Iris pigment epithelial cell (primary cell): Measurements from ENCODE around the gene RFPL4A.
A peak's percentile ranks its signal among the peaks of the same experiment; 100 is the strongest.
"Not testable (repeated sequence)": the region's sequence is repeated elsewhere in the genome, so short reads cannot be mapped to it uniquely, and the experiment has no call there.

Source experiments
- DNase-seq: peaks from one replicate; pipeline ENCODE4 v3.0.0-alpha.2; 2011; ENCODE audit warnings: low read depth

Gene RFPL4A

DNA sequence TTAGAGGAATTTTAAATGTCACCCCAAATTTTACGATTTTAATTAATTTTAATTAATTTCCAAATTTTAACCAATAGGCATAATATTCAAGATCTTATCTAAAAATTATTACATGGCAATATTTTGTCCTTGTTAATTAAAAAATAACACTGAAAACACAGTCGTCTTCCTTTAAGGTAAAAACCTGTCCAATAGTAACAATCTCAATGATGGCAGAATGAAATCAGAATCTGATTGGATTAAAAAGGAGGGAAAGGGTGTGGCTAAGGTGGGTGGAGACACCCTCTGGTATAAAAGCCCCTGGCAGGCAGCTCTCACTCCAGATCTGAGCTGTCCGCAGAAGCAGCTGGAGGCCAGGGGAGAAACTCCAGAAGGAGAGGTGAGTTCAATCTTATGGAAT, at the start of gene RFPL4A:
TSS of gene RFPL4A (plus strand) at position 301 of the 400 bp plus-strand sequence. CDS start 2,704 bp downstream, outside the sequence.
- not testable (repeated sequence) for DNase-seq

GRCh38 chr19:55711719-55712118, 47.2 kb upstream of the RFPL4A start:
- no peak for DNase-seq

DNA sequence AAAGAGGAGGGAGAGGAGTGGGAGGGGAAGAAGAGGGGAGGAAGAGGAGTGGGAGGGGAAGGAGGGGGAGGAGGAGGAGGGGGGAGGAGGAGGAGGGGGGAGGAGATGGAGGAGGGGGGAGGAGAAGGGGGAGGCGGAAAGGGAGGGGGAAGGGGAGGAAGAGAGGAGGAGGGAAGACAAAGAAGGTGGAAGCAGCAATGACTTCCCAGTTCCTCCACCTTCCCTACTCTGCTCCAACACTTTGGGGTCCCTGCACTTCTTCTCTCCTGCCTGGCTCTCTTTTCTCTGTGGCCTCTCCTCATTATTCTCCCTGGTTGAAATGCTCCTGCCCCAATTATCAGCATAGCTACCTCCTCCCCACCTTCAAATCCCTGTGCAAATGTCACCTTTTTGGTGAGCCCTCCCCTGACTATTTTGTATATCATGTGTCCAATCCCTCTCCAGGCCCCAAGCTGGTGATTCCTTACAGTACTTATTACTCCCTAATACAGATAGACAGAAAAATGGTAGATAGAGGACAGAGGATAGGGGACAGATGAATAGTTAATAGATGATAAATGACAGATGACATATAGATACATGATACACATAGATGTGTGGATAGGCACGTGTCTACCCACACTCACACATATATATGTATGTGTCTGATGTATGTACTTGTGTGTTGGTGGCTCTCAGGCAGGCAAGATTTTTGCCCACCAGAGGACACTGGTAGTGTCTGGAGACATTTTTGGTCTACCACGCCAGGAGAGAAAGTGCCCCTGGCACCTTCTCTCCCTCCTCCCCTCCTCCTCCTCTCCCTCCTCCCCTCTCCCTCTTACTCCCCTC, 45.9 kb upstream of the RFPL4A start:
- DNase-seq = no peak

- no peak for DNase-seq
Measured at GRCh38 chr19:55716531-55716930, 42.4 kb upstream of the RFPL4A start.

GRCh38 chr19:55717251-55717650, 41.6 kb upstream of the RFPL4A start:
- no peak for DNase-seq

DNA sequence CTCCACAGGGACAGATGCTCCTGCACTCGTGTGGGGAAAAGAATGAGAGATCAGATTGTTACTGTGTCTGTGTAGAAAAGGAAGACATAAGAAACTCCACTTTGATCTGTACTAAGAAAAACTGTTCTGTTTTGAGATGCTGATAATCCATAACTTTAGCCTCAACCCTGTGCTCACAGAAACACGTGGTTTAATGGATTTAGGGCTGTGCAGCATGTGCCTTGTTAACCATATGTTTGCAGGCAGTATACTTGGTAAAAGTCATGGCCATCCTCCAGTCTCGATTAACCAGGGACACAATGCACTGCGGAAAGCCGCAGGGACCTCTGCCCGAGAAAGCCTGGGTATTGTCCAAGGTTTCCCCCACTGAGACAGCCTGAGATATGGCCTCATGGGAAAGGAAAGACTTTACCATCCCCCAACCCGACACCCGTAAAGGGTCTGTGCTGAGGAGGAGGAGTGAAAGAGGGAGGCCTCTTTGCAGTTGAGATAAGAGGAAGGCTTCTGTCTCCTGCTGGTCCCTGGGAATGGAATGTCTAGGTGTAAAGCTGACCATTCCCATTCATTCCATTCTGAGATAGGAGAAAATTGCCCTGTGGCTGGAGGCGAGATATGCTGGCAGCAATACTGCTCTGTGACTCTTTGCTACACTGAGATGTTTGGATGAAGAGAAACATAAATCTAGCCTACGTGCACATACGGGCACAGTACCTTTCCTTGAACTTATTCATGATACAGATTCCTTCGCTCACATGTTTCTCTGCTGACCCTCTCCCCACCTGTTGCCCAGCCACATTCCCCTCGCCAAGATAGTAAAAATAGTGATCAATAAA, 40.8 kb upstream of the RFPL4A start:
- DNase-seq = not testable (repeated sequence)

- no peak for DNase-seq
Measured at GRCh38 chr19:55720214-55720746, 38.6 kb upstream of the RFPL4A start.

DNA sequence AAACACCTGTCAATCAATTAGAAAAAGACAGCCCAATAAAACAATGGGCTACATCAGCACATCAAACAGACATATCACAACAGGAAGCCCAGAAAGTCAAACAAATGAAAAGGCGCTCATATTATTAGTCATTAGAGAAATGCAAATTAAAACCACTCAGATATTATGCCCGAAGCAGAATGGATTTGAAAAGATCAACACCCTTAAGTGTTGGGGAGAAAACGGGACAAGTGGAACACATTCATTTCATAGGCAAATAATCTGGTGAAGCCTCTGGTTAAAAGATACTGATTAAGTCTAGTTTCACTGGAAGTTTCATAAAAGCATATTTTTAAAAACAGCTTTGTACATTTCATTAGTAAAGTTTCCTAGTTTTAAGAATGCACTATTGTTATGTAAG, 38.1 kb upstream of the RFPL4A start:
- DNase-seq = no peak

DNA sequence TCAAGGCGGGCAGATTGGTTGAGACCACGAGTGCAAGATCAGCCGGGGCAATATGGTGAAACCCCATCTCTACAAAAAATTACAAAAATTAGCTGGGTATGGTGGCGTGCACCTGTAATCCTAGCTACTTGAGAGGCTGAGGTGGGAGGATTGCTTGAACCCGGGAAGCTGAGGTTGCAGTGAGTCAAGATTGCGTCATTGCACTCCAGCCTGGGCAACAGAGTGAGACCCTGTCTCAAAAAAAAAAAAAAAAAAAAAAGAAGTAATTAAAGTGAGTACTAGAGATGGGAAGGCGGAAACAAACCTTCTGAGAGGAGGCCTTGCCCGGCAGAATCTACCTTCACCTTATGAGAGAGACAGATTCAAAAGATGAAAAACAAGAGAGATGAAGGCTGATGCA, 35.4 kb upstream of the RFPL4A start:
- DNase-seq = no peak

GRCh38 chr19:55730378-55730777, 28.5 kb upstream of the RFPL4A start:
- DNase-seq = not testable (repeated sequence)

DNA sequence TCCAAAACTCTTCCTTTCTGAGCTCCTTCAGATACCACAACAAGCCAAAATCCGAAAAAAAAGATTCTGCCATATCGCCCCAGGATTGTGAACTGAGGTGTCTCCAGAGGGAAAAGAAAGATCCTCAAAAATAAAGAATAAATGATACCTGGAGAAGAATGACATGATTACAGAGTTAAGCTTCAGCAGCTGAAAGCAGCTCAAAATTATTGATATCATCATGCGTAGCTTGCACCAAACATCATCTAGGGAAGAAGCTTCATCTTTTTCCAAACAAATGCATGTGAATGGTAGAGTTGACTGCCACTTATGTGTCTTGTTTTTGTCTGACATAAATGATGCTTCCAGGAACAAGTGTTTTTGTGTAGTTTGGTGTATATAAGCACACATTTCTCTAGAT, 20.6 kb upstream of the RFPL4A start, which contains the start of gene NLRP9:
TSS of gene NLRP9 (minus strand) at position 101 of the 400 bp plus-strand sequence. CDS start at position 73, 28 bp downstream.
- DNase-seq = no peak

- DNase-seq = no peak
Measured at GRCh38 chr19:55750715-55751114, 8.2 kb upstream of the RFPL4A start.

DNA sequence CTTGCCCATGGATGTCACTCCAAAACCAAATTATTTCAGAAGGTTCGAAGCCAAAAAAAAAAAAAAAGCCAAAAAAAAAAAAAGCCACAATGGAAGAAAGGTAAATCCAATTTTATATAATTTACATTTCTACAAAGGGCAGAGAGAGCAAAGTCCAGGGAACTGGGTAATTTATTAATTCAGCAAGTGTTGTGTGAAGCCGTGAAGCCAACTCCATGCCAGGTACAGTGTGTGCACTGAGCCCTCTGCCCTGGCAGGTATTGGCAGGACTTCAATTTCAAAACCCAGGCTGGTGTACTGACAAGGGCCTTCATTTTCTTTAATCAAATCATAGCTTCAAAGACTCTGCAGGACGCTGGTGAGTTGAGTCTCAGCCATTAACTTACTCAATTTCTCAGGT, 5.5 kb upstream of the RFPL4A start:
- DNase-seq = no peak

DNA sequence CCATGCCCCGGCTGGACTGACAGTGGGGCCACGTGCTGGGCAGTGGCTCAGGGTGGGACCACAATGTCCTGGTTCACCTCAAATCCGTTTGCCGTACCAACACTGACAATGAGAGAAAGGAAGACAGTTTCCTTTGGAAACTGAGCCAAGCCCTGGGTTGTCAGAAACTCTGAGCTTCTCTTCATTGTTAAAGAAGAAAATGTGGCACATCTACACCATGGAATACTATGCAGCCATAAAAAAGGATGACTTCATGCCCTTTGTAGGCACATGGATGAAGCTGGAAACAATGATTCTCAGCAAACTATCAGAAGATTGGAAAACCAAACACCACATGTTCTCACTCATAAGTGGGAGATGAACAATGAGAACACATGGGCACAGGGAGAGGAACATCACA, 2.1 kb upstream of the RFPL4A start:
- DNase-seq = not testable (repeated sequence)

GRCh38 chr19:55766466-55766865, 7.6 kb downstream of the RFPL4A start:
- DNase-seq = no peak

DNA sequence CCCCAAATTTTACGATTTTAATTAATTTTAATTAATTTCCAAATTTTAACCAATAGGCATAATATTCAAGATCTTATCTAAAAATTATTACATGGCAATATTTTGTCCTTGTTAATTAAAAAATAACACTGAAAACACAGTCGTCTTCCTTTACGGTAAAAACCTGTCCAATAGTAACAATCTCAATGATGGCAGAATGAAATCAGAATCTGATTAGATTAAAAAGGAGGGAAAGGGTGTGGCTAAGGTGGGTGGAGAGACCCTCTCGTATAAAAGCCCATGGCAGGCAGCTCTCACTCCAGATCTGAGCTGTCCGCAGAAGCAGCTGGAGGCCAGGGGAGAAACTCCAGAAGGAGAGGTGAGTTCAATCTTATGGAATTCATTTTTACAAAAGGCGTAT, 9.9 kb downstream of the RFPL4A start, which contains the start of gene RFPL4AL1:
TSS of gene RFPL4AL1 (plus strand) at position 301 of the 400 bp plus-strand sequence. CDS start 2,687 bp downstream, outside the sequence.
- not testable (repeated sequence) for DNase-seq

DNA sequence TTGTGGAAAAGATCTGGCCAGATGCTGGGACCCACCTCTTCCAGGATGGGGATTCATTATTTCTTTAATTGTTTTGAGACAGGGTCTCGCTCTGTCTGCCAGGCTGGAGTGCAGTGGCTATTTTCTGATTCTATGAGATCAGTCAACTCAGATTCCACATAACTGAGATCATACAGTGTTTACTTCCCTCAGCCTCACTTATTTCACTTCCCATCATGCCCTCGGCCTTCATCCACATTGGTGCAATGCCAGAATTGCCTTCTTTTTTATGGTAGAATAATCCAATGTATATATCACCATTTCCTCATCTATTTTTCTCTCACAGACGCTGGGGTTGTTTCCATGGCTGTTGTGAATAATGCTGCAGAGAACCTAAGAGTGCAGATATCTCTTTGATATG, 10.7 kb downstream of the RFPL4A start:
- DNase-seq = not testable (repeated sequence)

GRCh38 chr19:55777528-55777927, 18.6 kb downstream of the RFPL4A start:
- DNase-seq = no peak

GRCh38 chr19:55778331-55778730, 19.4 kb downstream of the RFPL4A start:
- DNase-seq = no peak

DNA sequence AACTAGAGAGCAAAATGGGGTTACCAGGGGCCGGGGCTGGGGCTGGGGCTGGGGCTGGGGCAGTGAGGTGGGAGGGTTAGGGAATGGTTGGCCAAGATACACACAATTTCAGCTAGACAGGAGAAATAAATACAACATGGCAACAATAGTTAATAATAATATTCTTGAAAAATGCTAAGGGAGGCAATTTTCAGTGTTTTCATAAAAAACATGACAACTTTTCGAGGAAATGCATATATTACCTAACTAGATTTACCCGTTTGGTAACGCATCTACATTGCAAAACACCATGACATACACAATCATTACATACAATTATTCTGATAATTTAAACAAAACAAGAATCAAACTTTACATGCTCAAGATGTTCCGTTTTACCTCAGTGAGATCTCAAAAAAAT, 22.2 kb downstream of the RFPL4A start:
- no peak for DNase-seq

DNA sequence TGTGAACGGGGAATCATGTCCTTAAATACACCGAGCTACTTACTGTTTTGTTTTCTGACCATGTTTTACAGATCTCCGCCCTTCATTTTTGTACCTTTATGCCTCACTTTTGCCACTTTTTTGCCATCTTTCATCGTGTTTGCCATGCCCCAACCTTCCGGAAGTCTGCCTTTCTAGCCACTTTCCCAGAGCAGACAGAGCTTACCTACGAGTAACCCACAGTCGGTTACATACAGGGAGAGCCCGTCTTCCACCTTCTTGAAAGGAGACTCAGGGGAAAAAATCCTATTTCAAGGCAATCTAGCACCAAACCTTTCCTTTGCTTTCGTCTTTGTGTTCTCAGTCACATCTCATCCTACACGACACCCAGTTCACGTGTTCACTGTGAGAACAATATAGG, 36.1 kb downstream of the RFPL4A start:
- no peak for DNase-seq

GRCh38 chr19:55801416-55801815, 42.5 kb downstream of the RFPL4A start:
- no peak for DNase-seq

DNA sequence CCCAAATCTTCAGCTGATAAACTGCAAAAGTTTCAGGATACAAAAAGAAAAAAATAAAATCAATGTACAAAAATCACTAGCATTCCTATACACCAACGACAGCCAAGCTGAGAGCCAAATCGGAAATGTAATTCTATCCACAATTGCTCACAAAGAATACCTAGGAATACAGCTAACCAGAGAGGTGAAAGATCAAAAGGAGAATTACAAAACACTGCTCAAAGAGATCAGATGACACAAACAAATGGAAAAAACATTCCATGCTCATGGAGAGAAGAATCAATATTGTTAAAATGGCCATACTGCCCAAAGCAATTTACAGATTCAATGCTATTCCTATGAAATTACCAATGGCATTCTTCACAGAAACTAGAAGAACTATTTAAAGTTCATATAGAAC, 43.4 kb downstream of the RFPL4A start:
- DNase-seq = peak; percentile 4
